Tibial artery (tissue), 4 donors: ENCODE data around the gene AKAP10.

ENCODE experiments used
- DNase-seq, 2 donors: peaks; one replicate each; pipeline ENCODE4 v3.0.0-alpha.2; 2019
- H3K27ac ChIP-seq, 2 donors: fragments of 200-600 bp; sonication (generic) in 1 of 2; 1 replicate in 1 of 2; 2 replicates in 1 of 2; pipeline ENCODE4 v1.5.1; 2018 to 2019; ENCODE audit warnings: mild to moderate bottlenecking in 1 of 2
- H3K27me3 ChIP-seq, 2 donors: fragments of 200-600 bp; sonication (generic) in 1 of 2; one replicate each; pipeline versions ENCODE4 v1.5.1 to v1.6.0; 2016 to 2019
- H3K36me3 ChIP-seq, 3 donors: fragments of 200-600 bp; sonication (generic) in 2 of 3; one replicate each; pipeline ENCODE4 v1.5.1; 2016 to 2019; ENCODE audit warnings: mild to moderate bottlenecking in 2 of 3
- H3K4me1 ChIP-seq, 4 donors: fragments of 200-600 bp; sonication (generic) in 2 of 4; 1 replicate in 3 of 4; 2 replicates in 1 of 4; pipeline ENCODE4 v1.5.1; 2016 to 2019
- H3K4me3 ChIP-seq, 2 donors: fragments of 200-600 bp; sonication (generic) in 1 of 2; 1 replicate in 1 of 2; 2 replicates in 1 of 2; pipeline ENCODE4 v1.5.1; 2018 to 2019; ENCODE audit warnings: mild to moderate bottlenecking in 2 of 2
- H3K9me3 ChIP-seq, 3 donors: fragments of 200-600 bp; sonication (generic) in 1 of 3; one replicate each; pipeline ENCODE4 v1.5.1; 2016 to 2019
- CTCF ChIP-seq, 2 experiments: fragments of 200-600 bp in 1 of 2; fragments of 450-650 bp in 1 of 2; IDR thresholded peaks; one replicate each; pipeline ENCODE4 v1.5.1; 2017 to 2019; ENCODE audit warnings: antibody characterized with exemption in 2 of 2, mild to moderate bottlenecking in 1 of 2, moderate library complexity in 1 of 2
- intact Hi-C: fragments of 100-400 bp; cut with DNase I; formaldehyde crosslinking; loops from one replicate; pipeline ENCODE4 v1.15.0; 2023; ENCODE audit warnings: low total_unique reads

The AKAP10 gene

GRCh38 chr17:19933221-19933620 is 44.4 kb downstream of the AKAP10 start:
- intact Hi-C loops, result no loop called here
- no peak for TF ChIP-seq CTCF (IDR thresholded peaks at IDR 0.05)
- H3K9me3 ChIP-seq, result no peaks in the 10 kb centered on the region
- H3K4me3 ChIP-seq, result no peak overlapping the region
- H3K36me3 ChIP-seq, result peaks cover 70 to 87% (median 74%) of the 10 kb centered on the region in 3 donors
- H3K27me3 ChIP-seq, result no peaks in the 10 kb centered on the region
- peaks cover 0 to 6% (median 0%) of the 10 kb centered on the region in 4 donors for H3K4me1 ChIP-seq
- no peak overlapping the region for H3K27ac ChIP-seq
- DNase-seq, result no peak

- H3K9me3 ChIP-seq, result no peaks in the 10 kb centered on the region
- intact Hi-C loops, result no loop called here
- H3K36me3 ChIP-seq, result peaks cover 67 to 93% (median 73%) of the 10 kb centered on the region in 3 donors
- no peak overlapping the region for H3K27ac ChIP-seq
- H3K27me3 ChIP-seq, result no peaks in the 10 kb centered on the region
- H3K4me3 ChIP-seq, result no peak overlapping the region
- no peaks in the 10 kb centered on the region for H3K4me1 ChIP-seq
- no peak for DNase-seq
- TF ChIP-seq CTCF (IDR thresholded peaks at IDR 0.05), result no peak
These were observed 49.3 kb downstream of the AKAP10 start for GRCh38 chr17:19928299-19928698.

GRCh38 chr17:19915245-19915978 is 62.2 kb downstream of the AKAP10 start:
- intact Hi-C loops, result no loop called here
- peaks cover 64 to 96% (median 75%) of the 10 kb centered on the region in 3 donors for H3K36me3 ChIP-seq

GRCh38 chr17:19911033-19911432 is 66.6 kb downstream of the AKAP10 start:
- intact Hi-C loops, result no loop called here
- H3K9me3 ChIP-seq, result no peaks in the 10 kb centered on the region
- DNase-seq, result no peak
- peaks cover 55 to 91% (median 78%) of the 10 kb centered on the region in 3 donors for H3K36me3 ChIP-seq
- no peak for TF ChIP-seq CTCF (IDR thresholded peaks at IDR 0.05)
- no peaks in the 10 kb centered on the region for H3K4me1 ChIP-seq
- H3K4me3 ChIP-seq, result no peak overlapping the region
- H3K27me3 ChIP-seq, result no peaks in the 10 kb centered on the region
- H3K27ac ChIP-seq, result no peak overlapping the region

More at GRCh38 chr17:19915245-19915978, 62.2 kb downstream of the AKAP10 start:
- Histone ChIP-seq H3K9me3 (no peaks in the 10 kb centered on the region), H3K27me3 (no peaks in the 10 kb centered on the region), H3K4me3 (no peak overlapping the region), H3K27ac (no peak overlapping the region), H3K4me1 (no peaks in the 10 kb centered on the region)
- TF ChIP-seq CTCF (IDR thresholded peaks at IDR 0.05), result no peak
- DNase-seq, result no peak

GRCh38 chr17:19909139-19909538 is 68.5 kb downstream of the AKAP10 start:
- no peaks in the 10 kb centered on the region for H3K4me1 ChIP-seq
- intact Hi-C loops, result no loop called here
- peaks cover 68 to 92% (median 84%) of the 10 kb centered on the region in 3 donors for H3K36me3 ChIP-seq
- no peak for DNase-seq
- TF ChIP-seq CTCF (IDR thresholded peaks at IDR 0.05), result no peak
- H3K27me3 ChIP-seq, result no peaks in the 10 kb centered on the region
- no peaks in the 10 kb centered on the region for H3K9me3 ChIP-seq
- H3K4me3 ChIP-seq, result no peak overlapping the region
- H3K27ac ChIP-seq, result no peak overlapping the region
